ENCODE data around the gene TENT5C.

The TENT5C gene

GRCh38 chr1:117613249-117613968 is 7.6 kb downstream of the TENT5C start:
- DNase-seq (ENCODE audit: low read depth in 2 of 2), result no peak

DNA sequence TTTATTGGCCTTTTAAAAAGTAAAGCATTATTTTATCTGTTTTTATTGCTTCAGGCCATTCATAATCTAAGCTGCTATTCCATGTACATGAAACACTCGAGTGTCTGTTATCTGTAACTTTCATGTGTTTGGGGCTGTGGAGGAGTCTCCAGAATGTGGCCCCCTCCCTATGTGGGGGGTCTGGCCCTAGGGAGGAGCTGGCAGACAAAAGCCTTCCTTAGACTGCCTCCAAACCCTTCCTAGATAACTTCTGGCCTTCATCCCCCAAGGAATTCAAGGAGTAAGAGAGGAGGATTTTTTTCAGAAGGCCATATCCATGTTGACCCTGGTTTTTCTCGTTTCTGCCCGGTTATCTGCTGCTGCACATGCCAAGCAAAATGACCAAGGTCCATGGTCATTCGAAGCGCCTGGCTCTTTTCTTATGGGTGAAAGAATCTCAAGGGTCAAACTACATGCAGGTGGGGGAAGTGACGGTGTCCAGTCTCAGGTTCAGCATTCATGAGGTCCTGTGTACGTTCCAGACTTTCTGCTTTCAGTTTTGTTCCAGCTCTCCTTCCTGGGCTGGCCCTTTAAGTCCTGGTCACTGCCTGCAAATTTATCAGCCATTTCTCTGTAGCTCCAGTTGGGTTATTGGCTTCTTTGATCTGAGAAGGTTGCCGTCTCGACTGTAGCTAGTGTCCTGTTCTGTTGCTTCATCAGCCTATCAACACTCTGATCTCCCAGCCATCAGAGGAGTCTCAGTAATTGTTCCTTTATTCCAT is 8.3 kb downstream of the TENT5C start:
- no peak for DNase-seq (ENCODE audit: low read depth in 2 of 2)

DNA sequence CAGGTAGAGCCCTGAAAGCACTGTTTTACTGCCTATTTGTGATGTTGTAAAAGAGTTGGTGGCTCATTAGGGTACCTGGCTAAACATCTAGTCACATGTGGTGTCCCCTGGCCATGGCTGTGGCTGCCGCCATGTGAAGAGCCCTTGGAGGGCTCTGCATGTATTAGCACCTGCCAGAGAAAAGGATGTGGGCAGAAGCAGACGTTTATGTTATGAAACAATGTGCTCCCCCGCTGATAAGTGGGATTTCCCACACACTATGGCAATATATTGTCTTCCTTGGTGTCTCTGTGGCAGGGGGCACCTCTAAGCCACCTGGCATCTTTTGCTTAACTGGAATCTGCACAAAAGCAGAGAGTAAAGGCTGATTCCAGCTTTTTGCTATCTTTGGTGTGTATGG is 9.6 kb downstream of the TENT5C start:
- DNase-seq (ENCODE audit: low read depth in 2 of 2), result peak in 1 of 2 donors; percentile 20

DNA sequence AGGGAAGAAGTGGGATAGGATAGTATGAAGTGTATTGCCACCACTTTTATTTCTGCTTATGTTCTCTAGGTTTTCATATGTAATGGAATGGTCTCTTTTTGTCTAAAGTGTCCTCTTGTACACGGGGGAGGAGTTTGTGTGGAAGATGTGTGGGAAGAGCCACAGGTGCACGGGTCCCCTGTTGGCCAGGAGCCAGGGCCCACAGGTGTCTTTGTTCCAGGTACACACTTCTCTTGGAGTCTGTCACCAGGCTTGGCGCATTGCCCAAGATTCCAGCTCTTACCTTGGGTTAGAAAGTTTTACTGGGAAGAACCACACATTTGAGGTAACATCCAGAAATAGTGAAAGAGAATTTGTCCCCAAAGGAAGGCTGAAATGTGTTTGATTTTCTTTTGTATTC is 10.5 kb downstream of the TENT5C start:
- DNase-seq (ENCODE audit: low read depth in 2 of 2), result no peak

DNA sequence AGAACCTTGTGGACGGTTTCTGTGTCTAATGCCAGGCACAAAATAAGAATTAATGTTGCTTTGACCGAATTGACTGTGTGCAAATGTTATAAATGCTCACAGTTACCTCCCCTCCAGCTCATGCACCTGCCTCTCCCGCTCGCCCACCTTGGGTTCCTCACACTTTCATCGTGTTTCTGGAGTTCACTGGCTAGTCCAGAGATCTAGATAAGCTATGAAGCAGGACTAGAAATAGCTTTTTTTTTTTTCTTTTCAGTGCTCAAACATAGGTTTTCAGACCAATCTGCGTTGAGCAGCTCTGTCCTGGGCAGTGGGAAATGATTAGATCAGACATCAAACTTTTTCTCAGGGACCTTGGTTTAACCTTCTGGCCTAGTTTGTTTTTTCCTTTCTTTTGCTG is 11.1 kb downstream of the TENT5C start:
- DNase-seq (ENCODE audit: low read depth in 2 of 2), result no peak

DNA sequence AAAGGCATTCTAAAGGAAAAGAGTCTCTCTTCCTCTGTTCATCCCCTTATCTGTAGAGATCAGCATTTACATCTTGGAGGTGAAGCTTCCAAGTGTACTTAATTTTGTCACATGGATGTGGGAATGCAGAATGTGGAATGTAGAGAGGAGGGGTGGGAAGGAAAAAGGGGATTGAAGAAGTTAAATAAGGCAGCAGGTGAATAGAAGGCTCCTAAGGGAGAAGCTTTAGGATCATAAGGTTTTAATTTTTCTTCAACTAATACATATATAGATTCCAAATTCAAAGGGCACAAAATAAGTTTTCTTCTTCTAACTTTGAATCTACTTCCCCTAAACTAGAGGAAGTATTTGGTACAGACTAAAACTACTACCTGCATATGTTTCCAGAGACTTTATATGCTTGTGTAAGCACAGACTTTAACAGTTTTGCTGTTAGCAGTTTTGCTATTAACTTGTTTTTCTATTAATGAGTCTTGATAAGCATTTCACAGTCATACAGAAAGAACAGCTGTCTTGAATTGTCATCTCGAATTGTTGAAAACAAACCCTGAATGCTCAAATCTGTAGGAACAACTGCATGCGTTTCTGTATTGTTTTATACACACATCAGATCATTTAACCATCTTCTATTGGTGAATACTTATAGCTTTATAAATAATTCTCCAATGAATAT is 12.7 kb downstream of the TENT5C start:
- DNase-seq (ENCODE audit: low read depth in 2 of 2), result no peak

DNA sequence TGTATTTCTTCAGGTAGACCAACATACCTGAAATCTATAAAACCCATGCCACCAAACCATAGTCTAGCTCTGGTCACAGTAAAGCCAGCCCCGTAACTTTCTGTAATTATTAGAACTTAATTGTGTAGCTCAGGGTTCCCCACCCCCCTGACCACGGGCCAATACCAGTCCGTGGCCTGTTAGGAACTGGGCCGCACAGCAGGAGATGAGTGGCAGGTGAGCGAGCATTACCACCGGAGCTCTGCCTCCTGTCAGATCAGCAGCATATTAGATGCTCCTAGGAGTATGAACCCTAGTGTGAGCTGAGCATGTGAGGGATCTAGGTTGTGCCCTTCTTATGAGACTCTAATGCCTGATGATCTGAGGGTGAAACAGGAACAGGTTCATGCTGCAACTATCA is 14.6 kb downstream of the TENT5C start:
- DNase-seq (ENCODE audit: low read depth in 2 of 2), result no peak

DNA sequence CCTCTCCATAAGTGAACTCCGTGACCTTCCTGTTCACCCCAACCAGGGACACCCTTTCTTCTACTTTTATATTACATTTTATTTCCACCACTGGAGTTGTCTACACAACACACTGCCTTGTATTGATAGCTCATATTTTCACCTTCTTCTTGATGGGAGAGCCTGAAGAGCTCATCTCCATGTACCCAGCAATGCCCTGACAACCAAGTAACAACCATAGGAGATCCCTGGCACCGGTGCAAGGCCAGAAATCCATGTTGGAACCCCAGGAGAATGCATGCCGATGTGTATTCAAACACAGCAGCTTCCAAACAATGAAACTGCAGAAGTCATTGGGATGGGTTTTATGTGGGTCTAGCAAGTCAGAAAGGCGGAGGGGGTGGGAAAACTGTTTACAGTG is 15.5 kb downstream of the TENT5C start:
- no peak for DNase-seq (ENCODE audit: low read depth in 2 of 2)

GRCh38 chr1:117622726-117623125 is 16.9 kb downstream of the TENT5C start:
- DNase-seq (ENCODE audit: low read depth in 2 of 2), result no peak

- DNase-seq (ENCODE audit: low read depth in 2 of 2), result no peak
Measured at GRCh38 chr1:117623141-117623540, 17.3 kb downstream of the TENT5C start.

DNA sequence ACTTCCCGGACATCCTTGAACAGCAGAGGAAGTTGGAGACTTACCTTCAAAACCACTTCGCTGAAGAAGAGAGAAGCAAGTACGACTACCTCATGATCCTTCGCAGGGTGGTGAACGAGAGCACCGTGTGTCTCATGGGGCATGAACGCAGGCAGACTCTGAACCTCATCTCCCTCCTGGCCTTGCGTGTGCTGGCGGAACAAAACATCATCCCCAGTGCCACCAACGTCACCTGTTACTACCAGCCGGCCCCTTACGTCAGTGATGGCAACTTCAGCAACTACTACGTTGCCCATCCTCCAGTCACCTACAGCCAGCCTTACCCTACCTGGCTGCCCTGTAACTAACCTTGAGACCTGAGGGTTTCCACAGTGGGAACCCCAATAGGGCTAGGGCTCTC is 17.9 kb downstream of the TENT5C start:
- DNase-seq (ENCODE audit: low read depth in 2 of 2), result no peak

DNA sequence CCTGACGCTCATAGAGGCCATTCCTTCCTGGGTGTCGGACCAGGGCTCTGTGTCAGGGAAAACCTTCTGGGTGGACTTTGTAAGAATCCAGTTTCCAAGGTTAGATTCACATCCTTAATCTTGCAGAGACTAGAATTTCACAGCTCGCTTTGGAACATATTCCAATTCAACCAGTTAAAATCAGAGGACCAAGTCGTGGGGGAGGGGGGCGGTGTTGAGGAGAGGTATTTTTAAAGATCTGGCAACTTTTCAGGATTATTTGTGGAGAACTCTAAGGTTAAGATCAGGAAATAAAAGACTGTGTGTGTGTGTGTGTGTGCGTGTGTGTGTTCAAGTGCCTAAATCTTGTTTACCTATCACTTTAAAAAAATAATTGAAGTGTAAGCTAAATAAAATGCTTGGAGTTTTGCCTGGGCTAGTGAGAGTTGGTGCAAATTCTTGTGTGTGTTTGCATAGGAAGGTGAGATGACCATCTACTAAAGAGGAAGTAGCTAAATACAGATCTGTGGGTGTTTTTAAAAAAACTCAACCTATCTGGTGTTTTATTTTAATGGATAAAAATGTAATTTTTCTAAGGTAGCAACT is 21.8 kb downstream of the TENT5C start:
- DNase-seq (ENCODE audit: low read depth in 2 of 2), result no peak

GRCh38 chr1:117628343-117628742 is 22.5 kb downstream of the TENT5C start:
- DNase-seq (ENCODE audit: low read depth in 2 of 2), result no peak

DNA sequence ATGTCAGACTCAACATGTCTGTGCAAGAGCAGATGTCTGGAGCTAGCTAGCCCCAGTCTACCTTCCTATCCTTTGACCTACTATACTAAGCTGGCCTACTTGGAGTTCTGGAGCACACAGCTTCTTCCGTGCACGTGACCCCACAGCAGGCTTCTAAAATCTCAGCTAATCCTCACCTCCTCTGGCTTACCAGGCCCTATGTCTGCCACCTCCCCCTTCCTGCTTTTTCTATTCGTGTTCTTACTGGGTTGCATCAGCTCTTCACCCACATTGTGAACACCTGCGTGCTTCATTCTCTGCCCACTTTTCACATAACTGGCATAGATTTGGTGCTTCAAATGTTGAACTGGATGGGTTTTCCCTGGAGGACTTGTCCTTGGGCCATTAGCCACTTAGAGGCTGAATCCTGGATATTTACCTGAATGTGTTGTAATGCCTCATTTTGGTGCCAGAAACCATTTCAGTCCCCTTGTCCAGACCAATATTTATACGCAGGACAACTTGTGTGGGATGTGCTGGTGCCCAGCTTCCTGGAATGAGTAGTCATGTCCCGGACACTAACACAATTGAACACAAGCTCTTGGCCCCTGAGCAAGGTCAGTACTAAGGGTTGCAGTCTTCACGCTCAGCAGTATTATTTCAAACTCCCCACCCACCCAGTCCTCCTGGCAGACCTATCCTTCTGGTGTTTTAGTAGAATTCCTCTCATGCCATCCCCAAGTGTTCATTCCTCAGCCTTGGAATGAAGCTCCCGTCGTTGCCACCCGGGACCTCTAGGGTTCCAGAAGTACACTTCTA is 24.0 kb downstream of the TENT5C start:
- no peak for DNase-seq (ENCODE audit: low read depth in 2 of 2)

DNA sequence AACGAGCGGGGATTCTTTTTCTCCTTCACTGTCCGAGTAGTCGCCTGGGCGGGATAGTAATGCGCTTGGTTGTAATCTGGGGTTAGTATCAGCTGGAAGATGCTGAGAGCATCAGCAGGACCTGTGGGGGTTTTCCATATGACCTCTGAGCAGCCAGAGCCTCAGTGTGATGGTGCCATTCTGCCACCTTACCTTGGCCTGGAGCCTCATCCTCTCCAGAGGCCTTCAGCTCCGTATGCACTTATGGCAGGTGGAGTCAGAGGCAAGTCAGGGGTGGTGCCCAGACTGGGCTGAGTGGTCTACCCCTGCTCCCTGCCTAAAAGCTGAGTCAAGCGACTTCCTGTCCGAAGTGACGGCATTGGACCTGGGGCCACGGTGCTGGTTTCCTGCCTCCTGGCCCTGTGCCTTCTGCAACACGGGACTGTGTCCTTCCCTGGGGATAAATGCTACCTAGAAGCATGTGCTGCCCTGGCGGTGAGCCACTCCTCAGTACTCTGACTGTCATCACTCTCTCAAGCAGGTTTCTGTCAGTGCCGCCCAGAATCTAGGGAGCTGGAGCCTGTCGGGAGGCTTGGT is 24.7 kb downstream of the TENT5C start:
- DNase-seq (ENCODE audit: low read depth in 2 of 2), result no peak

DNA sequence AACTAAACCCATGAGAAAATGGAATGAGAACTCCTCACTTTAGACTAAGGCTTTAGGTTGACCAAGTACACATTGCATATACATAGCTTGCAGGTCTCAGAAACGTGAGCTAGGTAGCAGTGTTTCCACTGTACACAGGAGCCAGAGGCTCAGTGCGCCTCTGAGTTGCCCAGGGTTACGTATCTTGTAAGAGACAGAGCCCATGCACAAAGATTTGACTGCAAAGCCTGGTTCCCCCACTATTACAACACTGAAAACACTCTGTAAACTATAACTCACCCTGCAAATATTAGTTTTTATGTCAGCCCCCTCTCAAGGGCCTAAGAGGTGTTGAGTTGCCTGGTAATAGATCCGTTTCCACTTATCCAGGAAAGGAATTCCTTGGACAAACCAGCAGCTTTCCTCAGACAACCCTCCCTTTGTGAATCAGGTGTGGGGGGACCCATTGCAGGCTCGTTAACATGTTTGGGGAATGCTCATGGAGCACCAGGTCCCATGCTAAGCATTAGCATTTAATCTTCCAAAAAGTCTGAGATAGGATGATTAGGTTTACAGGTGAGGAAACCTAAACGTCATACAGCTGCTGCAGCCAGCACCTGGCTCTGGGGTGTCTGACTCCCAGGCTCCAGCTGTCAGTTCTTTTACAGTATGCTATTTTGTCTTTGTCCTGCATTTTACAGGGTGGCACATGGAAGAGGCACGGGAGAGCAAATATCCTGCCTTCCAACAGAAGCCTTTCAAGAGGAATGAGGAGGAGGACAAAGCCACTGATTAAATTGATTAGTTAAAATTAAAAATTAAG is 25.7 kb downstream of the TENT5C start:
- DNase-seq (ENCODE audit: low read depth in 2 of 2), result no peak

GRCh38 chr1:117632269-117633067 is 26.6 kb downstream of the TENT5C start:
- DNase-seq (ENCODE audit: low read depth in 2 of 2), result no peak

- no peak for DNase-seq (ENCODE audit: low read depth in 2 of 2)
Measured at GRCh38 chr1:117633068-117633345, 27.2 kb downstream of the TENT5C start.

DNA sequence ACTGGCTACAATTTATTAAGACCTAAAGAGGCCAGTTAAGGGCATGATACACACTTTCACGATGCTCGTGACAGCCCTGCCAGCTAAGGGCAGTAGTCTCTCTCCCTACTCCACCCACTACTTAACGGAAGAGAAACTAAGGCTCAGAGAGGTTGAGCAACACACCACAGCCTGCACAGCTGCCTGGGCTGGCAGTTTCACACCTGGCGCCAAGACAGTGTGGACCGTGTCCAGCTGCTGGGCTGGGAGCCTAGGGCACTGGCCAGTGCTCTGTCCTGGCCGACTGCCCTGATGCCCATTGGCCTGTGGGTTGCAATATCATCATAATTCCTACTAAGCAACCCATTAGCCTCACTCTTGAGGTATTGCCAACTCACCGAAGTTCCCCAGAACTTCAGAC is 27.6 kb downstream of the TENT5C start:
- DNase-seq (ENCODE audit: low read depth in 2 of 2), result no peak

DNA sequence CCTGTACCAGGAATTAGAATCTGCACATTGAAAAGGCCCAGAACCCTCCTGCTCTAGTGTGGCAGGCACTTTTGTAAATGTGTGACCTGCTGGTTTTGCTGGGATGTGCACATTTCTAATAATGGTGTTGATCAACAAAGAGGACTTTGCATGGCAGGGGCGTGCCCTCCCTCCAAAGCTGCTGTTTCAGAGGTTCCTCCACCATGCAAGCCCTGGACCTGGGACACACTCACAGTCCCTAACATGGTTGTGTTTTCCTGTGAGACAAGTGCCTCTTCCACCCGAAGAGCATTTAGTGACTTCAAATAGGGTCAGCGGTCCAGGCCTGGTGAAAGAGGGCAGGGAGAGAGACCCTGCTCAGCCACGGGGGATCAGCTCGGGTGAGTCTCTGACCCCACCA is 28.1 kb downstream of the TENT5C start:
- no peak for DNase-seq (ENCODE audit: low read depth in 2 of 2)
